Placental pericyte (primary cell): ENCODE data around the gene EIF2B5. TPM values are rescaled to one million over a fixed set of nuclear protein-coding genes. Genes with fewer than 3 reads are reported as not detected.

Source experiments
- small RNA-seq: library from RNA; depleted of rRNA; stranded (forward); fragments of <200 nt; gene quantifications from one replicate; pipeline ENCODE3, GENCODE V24; 2012; ENCODE audit warnings: low replicate concordance
- total RNA-seq: library from RNA; depleted of rRNA; stranded (reverse); fragments of >200 nt; gene quantifications from 2 replicates; pipeline ENCODE4 v1.2.3, GENCODE V29; 2012

Gene EIF2B5
- total RNA-seq, result 26.0 and 39.7 TPM in 2 replicates

DNA sequence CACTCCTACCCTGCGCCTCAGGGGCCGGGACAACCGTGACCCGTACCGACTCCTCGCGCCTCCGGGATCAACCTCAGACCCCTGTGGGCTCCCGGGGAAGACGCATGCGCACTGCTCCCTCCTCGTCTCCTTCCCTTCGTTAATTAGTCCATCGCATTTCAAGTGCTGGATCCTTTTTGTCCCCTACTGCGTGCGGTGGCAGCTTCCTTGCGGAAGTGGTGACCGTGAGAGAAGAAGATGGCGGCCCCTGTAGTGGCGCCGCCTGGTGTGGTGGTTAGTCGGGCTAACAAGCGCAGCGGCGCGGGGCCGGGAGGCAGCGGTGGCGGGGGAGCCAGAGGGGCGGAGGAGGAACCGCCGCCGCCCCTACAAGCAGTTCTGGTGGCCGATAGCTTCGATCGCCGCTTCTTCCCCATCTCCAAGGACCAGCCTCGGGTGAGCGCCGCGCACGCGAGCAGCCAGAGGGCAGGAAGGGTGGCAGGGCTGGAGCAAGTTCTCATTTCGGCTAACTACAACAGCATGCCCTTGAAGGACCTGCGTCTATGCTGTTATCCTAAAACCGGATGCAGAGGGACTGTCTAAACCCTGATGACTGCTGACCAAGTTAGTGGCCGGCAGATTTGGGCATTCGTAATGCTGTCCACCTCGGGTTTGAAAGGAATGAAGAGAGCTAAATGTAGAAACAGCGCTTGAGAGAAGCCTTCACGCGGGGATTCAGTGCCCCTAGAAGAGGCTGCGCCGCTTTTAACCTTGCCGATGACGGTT lies at the start of gene EIF2B5:
Gene EIF2B5, plus strand, starts transcription at position 210 of the 762 bp plus-strand sequence. Its CDS starts 28 bp downstream, at position 238.

DNA sequence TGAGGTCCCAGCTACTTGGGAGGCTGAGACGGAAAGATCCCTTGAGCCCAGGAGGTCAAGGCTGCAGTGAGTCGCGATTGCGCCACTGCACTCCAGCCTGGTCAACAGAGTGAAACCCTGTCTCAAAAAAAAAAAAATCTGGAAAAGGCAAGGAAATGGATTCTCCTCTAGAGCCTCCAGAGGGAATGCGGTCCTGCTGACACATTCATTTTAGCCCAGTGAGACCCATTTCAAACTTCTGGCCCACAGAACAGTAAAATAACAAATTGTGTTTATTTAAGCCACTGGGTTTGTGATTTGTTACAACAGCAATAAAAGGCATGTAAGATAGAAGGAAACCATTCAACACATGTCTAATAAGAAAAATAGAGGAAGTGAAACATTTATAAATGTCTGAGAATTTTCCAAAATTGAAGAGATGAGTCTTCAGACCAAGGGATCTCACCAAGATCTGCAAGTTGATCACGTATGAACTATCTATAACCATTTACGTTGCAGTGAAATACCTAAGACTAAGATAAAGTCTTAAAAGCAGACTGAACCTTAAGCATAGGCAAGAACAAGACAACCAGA lies 38.3 kb upstream of the EIF2B5 start, which contains the start of gene HTR3E:
Gene HTR3E, plus strand, starts transcription at position 254 of the 573 bp plus-strand sequence. CDS start 466 bp downstream, outside the sequence.

DNA sequence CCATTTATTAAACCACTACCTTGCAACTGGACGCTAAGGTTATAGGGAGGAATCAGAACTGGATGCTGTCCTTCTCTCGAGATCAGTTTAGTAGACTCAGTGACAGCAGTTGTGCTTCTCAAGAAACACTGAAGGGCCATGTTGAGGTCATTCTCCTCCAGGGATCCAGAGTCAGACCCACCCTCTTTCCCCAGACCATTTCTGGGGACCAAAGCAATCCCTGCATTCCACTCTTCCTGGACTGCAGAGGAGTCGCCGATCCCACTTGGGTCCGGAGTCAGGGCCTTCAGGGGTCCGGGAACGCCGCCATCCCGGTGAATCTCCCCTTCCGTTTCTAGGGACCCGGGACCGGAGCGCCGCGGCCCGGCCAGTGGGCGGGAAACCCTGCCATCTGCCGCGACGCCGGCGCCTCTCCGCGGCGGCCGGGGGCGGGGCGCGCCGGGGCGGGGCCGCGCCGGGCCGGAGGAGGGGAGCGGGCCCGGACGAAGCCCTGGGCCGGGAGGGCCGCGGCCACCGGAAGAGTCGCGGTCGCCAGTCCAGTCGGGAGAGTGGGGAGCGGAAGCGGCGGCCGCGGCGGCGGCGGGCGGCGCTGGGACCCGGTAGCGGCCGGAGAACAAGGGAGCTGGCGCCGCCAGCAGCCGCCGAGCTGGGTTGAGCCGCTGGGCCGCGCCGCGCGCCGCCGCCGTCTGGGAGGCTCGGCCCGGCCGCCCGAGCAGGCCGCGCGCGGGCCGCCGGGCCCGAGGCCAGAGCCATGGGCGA lies 19.9 kb downstream of the EIF2B5 start, which contains the start of gene DVL3:
Gene DVL3, plus strand, starts transcription at position 493 of the 759 bp plus-strand sequence. Its CDS starts 259 bp downstream, at position 752.

DNA sequence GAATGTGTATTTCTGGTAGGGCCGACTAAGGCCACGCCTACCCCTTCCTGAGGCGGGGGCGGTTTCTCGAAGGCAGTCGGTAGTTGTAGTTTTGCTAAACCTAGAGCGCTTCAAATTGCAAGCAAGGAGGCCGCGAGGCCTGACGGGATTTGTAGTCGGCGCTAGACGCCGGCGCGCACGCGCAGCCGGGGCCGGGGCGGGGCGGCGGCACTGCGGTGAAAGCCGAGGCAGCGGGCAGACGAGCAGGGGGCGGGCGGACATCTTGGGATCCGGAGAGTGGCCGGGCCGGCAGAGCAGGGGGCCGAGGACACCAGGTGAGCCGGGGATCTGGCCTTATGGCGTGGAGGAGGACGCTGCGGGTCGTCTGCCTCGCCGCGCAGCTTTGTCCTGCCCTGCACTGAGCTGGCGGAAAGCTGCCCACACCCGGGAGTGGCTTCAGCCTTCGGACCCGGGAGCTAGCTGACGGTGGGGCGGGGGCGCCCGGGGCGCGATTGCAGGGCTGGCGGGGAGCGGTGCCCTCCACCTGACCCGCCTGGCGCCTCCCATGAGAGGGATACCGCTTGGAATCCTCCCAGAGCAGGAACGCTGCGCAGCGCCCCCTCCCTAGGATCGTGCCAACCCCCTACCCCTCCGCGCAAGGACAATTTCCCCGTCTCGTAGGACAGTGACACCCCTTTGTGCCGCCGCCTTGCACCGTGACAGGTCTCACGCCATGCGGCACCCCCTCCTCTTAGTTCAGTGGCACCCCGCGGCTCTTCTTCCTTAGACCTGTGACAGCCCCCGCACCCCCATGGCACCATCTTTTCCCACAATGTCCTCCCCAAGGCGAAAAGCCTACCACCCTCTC lies 39.7 kb downstream of the EIF2B5 start, which contains the start of gene AP2M1:
Gene AP2M1, plus strand, starts transcription at position 210 of the 847 bp plus-strand sequence. CDS start 2,139 bp downstream, outside the sequence.

DNA sequence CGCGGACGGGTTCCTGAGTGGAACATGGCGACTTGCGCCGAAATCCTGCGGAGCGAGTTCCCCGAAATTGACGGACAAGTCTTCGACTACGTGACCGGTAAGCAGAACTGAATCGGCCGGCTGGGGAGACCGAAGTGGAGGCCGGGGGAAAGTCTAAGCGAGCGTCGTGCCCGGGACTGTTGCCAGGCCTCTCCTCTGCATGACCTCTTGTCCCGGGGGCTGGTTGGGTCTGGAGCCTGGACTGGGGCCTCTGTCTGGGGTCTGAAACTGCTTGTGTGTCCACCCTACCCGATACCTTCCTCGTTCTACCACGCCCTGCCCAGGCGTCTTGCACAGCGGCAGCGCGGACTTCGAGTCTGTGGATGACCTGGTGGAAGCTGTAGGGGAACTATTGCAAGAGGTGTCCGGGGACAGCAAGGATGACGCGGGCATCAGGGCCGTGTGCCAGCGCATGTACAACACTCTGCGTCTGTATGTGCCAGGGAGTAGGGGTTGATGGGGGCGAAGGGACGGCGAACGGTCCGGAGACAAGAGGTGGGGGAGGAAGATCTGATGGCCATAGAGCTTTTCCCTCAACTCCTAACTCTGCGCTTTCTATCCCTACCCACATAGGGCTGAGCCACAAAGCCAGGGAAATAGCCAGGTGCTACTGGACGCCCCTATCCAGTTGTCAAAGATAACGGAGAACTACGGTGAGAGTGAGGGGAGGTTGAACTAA lies 51.2 kb downstream of the EIF2B5 start, which contains the start of gene ABCF3:
Gene ABCF3, plus strand, starts transcription at position 16 of the 718 bp plus-strand sequence. Its CDS starts 9 bp downstream, at position 25.

Small RNA genes within 50 kb of the gene (small RNA-seq; reads per million reads assigned to genes)
- gene RF00019, result not detected

Other genes starting within 250 kb of the EIF2B5 start
- 16.2 and 19.8 TPM in 2 replicates for gene ABCC5, start 117.5 kb upstream of the EIF2B5 start, total RNA-seq
- not detected in 2 replicates for gene HTR3D, start 103.6 kb upstream of the EIF2B5 start, total RNA-seq
- gene HTR3C, start 82.3 kb upstream of the EIF2B5 start, total RNA-seq, result 0.14 TPM in 1 of 2 replicates, not detected in the other
- gene HTR3E, start 38.3 kb upstream of the EIF2B5 start, total RNA-seq, result not detected in 2 replicates
- 58.4 and 68.9 TPM in 2 replicates for gene DVL3, start 20.0 kb downstream of the EIF2B5 start, total RNA-seq
- gene AP2M1, start 39.5 kb downstream of the EIF2B5 start, total RNA-seq, result 435 and 453 TPM in 2 replicates
- gene ABCF3, start 50.8 kb downstream of the EIF2B5 start, total RNA-seq, result 45.5 and 56.7 TPM in 2 replicates
- not detected in 2 replicates for gene VWA5B2, start 94.2 kb downstream of the EIF2B5 start, total RNA-seq
- gene ALG3, start 113.6 kb downstream of the EIF2B5 start, total RNA-seq, result 51.4 and 53.7 TPM in 2 replicates
- 4.2 and 6.3 TPM in 2 replicates for gene EEF1AKMT4, start 114.3 kb downstream of the EIF2B5 start, total RNA-seq
- 0.14 and 0.22 TPM in 2 replicates for gene CAMK2N2, start 126.2 kb downstream of the EIF2B5 start, total RNA-seq
- not detected in 2 replicates for gene ECE2, start 140.7 kb downstream of the EIF2B5 start, total RNA-seq
- gene PSMD2, start 163.9 kb downstream of the EIF2B5 start, total RNA-seq, result 330 and 915 TPM in 2 replicates
- 351 and 464 TPM in 2 replicates for gene EIF4G1, start 179.2 kb downstream of the EIF2B5 start, total RNA-seq
- 7.4 and 23.3 TPM in 2 replicates for gene FAM131A, start 202.2 kb downstream of the EIF2B5 start, total RNA-seq
- 2.8 and 8.7 TPM in 2 replicates for gene CLCN2, start 226.2 kb downstream of the EIF2B5 start, total RNA-seq
- 61.1 and 74.4 TPM in 2 replicates for gene POLR2H, start 226.4 kb downstream of the EIF2B5 start, total RNA-seq
- 0.14 TPM in 1 of 2 replicates, not detected in the other for gene THPO, start 242.8 kb downstream of the EIF2B5 start, total RNA-seq
- under 0.01 and 0.29 TPM in 2 replicates for gene CHRD, start 244.7 kb downstream of the EIF2B5 start, total RNA-seq